T follicular helper cell (primary cell): Measurements from ENCODE around the gene KLHL3.

Experiments
- DNase-seq: peaks from one replicate; pipeline ENCODE4 v3.0.0-alpha.2; 2020; ENCODE audit warnings: low read depth

The KLHL3 gene

DNA sequence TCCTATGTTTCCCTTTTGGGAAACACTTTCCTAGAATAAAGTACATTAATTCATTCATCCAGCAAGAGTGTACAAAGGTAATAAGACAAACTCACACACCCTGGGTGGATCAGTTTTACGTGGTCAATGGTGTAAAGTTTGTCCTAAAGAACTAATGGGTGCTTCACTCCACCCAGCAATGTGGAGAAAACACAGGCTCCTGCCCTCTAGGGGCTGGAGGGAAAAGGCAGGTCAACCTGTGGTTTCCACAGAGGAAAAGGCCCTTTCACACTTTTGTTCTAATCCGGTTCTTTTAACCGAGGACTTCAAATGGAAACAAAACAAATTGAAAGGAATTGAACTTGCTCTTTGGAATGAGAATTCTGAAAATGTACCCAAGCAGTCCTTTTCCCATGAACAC, 155.9 kb downstream of the KLHL3 start:
- DNase-seq: no peak

DNA sequence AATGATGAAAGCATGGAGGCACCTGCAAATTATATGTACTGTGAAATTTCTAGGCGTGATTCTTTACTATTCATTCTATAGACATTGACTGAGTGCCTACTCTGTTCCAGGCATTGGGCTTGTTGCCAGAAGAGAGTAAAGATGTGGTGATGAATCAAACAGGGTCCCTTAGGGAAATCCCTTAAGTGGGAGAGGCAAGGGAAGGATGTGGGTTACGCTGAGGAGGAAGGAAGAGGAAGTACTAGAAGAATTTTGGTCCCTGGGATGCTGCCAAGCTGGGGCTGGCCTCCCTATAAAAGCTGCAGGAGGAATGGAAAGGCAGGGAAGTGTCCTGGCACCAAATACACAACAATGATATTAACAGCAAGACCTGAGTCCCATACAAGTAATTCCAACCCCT, 160.0 kb downstream of the KLHL3 start:
- no peak for DNase-seq

DNA sequence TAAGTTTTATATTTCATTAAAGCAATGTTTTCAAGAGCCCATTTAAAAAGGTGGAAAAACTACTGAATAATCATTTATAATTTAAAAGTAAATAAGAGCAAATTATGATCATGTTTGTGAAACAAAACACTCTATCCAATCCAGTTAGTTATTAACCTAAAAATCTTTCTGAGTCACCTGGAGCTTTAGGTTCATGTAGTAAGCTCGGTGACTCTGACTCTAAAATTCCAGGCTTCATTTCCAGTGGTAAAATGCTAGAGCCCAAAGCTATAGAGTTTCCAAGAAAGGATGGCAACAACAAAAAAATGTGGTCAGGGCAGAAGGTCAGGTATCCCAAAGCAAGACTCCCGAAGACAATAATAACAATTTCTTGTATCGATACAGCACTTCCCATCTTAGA, 160.7 kb downstream of the KLHL3 start:
- DNase-seq: no peak

DNA sequence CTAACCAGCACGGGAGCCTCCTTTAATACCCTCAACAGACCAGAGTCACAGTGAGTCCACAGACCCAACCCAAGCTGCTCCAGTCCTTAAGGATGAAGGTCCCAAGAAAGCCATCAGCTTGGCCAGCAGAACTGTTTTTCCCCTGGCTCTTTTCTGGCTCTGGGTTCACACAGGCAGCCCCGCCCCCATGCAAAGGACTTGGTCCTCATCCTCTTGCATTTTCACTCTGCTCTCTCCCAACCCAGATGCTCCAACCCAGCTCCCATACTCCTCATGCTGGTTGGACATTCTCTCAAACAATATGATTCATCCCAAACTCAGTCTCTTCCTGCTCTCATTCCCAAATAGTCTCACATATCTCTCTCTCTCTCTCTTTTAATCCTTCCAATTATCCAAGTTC, 162.5 kb downstream of the KLHL3 start:
- DNase-seq: no peak

DNA sequence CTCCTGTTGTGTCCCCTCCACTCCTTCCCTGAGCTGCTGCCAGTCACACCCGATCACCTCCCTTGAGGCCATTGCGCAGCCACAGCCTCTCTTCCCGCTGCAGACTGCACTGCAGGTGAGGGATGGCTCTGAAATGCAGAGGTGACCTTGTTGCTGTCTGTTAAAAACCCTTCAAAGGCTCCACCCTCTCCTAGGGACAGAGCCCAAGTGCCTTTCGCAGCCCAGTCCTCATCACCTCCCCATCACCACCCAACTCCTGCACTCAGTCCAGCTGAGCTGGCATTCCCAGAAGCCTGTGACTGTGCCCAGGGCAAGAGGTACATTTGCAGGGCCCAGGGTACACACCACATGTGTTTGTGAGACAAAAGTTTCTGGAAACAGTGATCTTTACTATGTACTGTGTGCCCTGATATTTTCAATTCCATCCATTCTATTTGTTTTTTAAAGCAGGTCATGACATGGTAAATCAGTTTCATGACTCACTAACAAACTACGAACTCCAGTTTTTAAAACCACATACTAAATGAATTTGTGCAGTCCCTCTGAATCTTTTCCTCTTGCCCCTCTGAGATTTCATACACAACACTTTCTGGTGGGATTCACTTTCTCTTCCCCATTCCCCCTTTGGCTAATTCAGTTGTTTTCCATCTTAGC, 163.7 kb downstream of the KLHL3 start:
- DNase-seq: no peak

DNA sequence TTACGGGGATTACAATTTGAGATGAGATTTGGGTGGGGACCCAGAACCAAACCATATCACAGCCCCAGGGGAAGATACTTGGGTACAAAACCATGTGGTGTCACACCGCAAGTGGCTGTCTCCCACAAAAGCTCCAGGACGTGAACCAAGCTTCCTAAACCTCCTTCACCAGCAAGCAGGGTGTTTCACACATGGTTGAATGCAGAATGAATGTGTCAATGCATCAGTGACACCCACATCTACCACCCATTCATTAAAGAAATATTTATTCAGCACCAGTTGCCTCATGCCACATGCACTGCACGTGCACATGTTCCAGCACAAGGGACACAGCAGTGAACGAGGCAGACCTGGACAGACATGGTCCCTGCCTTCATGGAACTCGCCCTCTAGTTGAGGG, 165.8 kb downstream of the KLHL3 start:
- no peak for DNase-seq
